Measurements from ENCODE around the gene CALML6. TPM values are rescaled to one million over a fixed set of nuclear protein-coding genes. Genes with fewer than 3 reads are reported as not detected.

Gene CALML6
- total RNA-seq, 2 experiments from 2014 or later, result 0.82 TPM; not detected in 1

DNA sequence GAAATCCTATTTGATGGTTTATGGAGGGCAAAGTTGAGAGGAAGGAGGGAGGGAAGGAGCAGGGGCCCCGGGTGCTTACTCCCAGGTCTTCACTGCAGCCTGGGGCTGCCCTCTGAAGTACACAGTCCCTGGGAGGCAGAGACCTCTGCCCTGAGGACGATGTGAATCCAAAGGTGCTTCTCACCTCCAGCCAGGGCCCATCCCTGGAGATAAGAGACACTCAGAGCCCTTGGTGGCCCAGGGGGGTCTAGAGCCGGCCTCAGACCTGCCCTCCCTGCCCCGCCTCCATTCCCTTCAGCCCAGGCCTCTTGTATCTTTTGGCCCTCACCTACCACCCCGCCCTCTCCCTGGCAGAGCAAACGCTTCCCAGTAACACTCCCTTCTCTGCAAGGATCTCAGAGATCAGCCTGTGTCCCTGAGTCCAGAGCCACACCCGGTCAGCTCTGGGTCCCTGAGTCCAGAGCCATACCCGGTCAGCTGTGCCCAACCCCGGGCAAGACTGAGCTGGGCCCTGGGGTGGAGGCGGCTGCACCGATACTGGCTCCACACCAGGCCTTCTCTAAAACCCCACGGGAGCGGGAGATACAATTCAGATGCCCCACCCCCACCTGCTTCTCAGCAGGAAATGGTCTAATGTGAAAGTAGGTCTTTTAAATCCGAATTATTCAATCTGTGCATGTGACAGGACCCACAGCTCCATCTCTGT, 20.6 kb upstream of the CALML6 start:
- POLR2A ChIA-PET, result interaction anchor here (1.1 kb wide), 1 partner anchor 14 kb away, joined by 6 read pairs; no protein-coding TSS in a partner anchor
- peaks cover 3% of the 10 kb centered on the region for H3K36me3 Mint-ChIP-seq
- peak overlapping the region; percentile 4 for H3K27ac Mint-ChIP-seq
- no peak for DNase-seq
- no peaks in the 10 kb centered on the region for H3K9me3 Mint-ChIP-seq
- peaks cover 24% of the 10 kb centered on the region for H3K4me1 Mint-ChIP-seq
- ATAC-seq (ENCODE audit: low read depth), result no peak
- peak overlapping the region; percentile 39 for H3K4me3 Mint-ChIP-seq
- peaks cover 2% of the 10 kb centered on the region for H3K27me3 Mint-ChIP-seq

DNA sequence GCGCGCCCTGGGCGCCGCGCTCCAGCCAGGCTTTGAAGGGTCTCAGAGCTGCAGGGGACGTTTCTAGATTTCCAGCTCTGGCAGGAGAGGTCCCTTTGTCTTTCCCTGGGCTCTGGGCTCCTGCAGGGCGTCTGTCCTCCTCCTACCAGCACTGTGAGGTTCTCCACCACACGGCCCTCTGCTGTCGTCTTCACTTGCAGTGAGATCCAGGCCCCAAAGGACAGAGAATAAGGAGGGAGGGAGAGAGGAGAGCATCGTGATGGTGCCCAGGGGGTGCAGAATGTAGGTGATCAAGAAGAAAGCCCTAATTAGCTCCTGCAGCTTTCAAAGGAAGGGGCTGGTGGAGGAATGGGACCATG, 20.0 kb upstream of the CALML6 start:
- Mint-ChIP-seq H3K4me1 (peaks cover 24% of the 10 kb centered on the region), H3K9me3 (no peaks in the 10 kb centered on the region), H3K27me3 (peaks cover 2% of the 10 kb centered on the region), H3K36me3 (peaks cover 3% of the 10 kb centered on the region), H3K4me3 (no peak overlapping the region), H3K27ac (peak overlapping the region; percentile 4)
- DNase-seq (no peak), ATAC-seq (ENCODE audit: low read depth) (no peak)
- POLR2A ChIA-PET, result interaction anchor here (1.1 kb wide), 1 partner anchor 14 kb away, joined by 6 read pairs; no protein-coding TSS in a partner anchor

DNA sequence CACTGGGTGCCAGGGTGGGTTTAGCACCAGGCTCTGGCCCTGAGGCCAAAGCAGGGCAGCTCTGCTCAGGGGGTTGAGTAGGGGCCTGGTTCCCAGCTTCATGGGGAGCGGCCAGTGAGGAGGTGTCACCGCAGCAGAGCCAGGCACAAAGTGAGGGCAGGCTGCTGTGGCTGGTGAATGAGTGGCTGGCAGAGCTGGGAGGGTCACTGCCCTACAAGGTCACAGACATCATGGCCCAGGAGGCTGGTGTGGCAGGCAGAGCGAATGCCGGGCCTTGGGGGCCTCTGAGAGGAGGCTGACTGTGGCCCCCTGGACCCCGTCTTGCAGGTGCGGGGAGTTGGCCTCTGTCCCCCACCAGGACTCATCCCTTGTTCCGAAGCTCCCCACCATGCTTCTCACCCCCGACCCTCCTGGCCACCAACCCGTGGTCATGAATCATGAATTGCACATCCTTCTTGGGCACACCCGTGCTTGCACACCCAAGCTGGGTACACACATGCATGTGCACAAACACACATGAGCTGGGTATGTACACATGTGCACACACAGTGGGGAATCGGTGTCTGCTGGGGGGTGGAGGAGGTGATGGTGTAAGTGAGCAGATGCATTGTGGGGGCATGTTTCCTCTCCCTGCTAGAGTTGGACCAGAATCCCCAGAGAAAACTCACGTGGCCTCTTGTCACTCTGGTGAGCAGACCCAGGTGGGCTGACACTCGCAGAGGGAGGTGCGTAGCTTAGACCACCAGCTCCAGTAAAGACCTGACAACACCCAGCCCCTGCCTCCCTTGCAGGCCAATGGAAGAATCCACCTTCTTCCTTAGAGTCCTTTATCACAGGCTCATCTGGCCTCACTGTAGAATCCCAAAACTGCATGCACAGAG, 19.4 kb upstream of the CALML6 start:
- Mint-ChIP-seq H3K36me3 (peaks cover 3% of the 10 kb centered on the region), H3K9me3 (no peaks in the 10 kb centered on the region), H3K27me3 (peaks cover 2% of the 10 kb centered on the region), H3K27ac (no peak overlapping the region), H3K4me3 (no peak overlapping the region), H3K4me1 (peaks cover 24% of the 10 kb centered on the region)
- POLR2A ChIA-PET, result no interaction called here
- no peak for DNase-seq
- no peak for ATAC-seq (ENCODE audit: low read depth)

DNA sequence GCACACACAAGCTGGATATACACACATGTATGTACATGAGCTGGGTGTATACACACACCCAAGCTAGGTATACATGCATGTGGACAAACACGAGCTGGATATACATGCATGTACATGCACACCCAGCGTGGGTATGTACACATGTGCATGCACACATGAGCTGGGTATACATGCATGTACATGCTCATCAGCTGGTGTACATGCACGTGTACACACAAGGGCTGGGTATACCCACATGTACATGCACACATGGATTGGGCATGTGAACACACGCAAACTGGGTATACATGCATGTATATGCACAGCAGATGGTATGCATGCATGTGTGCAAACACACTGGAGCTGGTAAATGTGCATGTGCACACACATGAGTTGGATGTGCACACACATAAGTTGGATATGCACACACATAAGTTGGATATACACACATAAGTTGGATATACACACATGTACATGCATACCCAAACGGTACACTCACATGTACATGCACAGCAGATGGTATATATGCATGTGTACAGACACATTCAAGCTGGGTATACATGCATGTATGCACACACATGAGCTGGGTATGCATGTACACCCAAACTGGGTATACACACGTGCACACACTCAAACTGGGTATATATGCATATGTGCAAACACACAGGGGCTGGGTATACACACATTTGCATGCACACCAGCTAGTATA, 16.7 kb upstream of the CALML6 start:
- Mint-ChIP-seq H3K4me1 (peaks cover 10% of the 10 kb centered on the region), H3K9me3 (no peaks in the 10 kb centered on the region), H3K27ac (no peak overlapping the region), H3K27me3 (peaks cover 6% of the 10 kb centered on the region), H3K36me3 (no peaks in the 10 kb centered on the region), H3K4me3 (no peak overlapping the region)
- ATAC-seq (ENCODE audit: low read depth), result no peak
- POLR2A ChIA-PET, result interaction anchor here (1.5 kb wide), 1 partner anchor 11 kb away, joined by 7 read pairs; no protein-coding TSS in a partner anchor
- no peak for DNase-seq

DNA sequence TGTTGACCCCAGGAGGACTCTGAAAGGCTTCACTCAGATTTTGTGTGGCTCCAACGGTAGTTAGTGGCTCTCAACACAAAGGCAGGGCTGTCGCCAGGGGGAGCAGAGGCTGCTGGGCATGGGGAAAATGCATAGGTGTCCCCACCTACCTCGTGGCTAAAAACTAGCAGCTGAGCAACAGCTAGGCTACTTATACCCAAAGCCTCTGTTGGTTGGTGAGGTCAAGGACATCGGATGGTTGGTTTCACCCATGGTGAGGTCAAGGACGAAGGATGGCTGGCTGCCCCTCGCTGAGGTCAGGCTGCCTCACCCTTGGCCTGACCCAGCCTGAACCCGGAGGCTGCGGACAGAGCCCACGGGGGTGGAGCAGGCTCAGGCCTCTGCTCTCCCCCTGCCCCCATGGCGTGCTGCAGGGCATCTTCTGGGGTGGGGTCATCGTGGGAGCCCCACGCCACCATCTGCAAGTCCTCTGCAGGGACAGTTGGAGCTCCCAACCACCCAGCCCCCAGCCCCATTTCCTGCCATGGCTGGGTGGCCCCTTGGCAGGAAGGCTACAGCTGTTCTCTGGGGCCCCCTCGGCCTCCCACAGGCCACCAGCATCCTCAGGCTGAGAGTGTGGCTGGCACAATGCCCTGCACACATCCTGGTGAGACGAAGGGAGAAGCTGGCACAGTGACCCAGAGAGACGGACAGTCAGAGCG, 15.6 kb upstream of the CALML6 start:
- DNase-seq (peak; percentile 44), ATAC-seq (ENCODE audit: low read depth) (peak; percentile 45)
- Mint-ChIP-seq H3K4me3 (no peak overlapping the region), H3K9me3 (no peaks in the 10 kb centered on the region), H3K27ac (peak overlapping the region; percentile 45), H3K4me1 (peaks cover 10% of the 10 kb centered on the region), H3K27me3 (peaks cover 7% of the 10 kb centered on the region), H3K36me3 (no peaks in the 10 kb centered on the region)
- POLR2A ChIA-PET, result interaction anchor here (0.6 to 1.5 kb wide), 3 partner anchors 9 to 16 kb away, joined by 3 to 7 read pairs (median 5); no protein-coding TSS in a partner anchor

DNA sequence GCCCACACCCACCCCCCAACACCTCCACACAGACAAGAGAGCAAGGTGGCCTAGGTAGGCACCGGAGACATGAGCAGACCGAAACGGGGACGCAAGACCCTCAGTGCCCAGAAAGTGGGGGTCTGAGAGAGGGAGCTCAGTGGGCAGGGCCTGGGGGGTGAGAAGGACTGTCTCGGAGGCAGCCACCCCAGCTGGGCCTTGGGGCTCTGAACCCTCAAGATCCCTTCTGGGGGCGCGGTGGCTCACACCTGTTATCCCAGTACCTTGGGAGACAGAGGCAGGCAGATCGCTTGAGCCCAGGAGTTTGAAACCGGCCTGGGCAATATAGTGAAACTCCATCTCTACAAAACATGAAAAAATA, 15.1 kb upstream of the CALML6 start:
- Mint-ChIP-seq H3K27ac (no peak overlapping the region), H3K4me1 (peaks cover 4% of the 10 kb centered on the region), H3K4me3 (no peak overlapping the region), H3K9me3 (no peaks in the 10 kb centered on the region), H3K36me3 (no peaks in the 10 kb centered on the region), H3K27me3 (peaks cover 7% of the 10 kb centered on the region)
- no peak for DNase-seq
- no peak for ATAC-seq (ENCODE audit: low read depth)
- POLR2A ChIA-PET, result interaction anchor here (0.9 kb wide), 1 partner anchor 9 kb away, joined by 3 read pairs; no protein-coding TSS in a partner anchor

DNA sequence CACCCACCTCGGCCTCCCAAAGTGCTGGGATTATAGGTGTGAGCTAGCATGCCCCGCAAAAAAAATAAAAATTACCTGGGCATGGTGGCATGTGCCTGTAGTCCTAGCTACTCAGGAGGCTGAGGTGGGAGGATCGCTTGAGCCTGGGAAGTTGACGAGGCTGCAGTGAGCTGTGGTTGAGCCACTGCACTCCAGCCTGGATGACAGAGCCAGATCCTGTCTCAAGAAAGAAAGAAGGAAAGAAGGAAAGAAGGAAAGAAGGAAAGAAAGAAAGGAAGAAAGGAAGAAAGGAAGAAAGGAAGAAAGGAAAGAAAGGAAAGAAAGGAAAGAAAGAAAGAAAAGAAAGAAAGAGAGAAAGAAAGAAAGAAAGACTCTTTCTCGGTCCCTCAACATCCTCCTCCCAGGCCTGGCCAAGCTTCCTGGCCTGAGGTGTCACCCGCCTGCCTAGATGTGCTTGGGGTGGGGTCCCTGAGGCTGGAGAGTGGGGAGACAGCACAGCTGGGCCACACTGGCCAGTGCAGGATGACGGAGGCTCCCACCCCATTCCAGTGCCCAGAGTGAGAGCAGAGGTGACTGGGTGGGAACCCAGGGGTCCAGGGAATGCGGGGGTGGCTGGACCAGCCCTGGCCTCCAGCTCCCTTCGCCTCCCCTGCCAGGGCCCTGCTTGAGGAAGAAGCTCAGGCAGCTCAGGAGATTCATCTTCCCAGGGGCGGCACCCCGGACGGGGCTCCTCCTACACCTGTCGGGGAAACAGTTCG, 14.0 kb upstream of the CALML6 start:
- H3K4me3 Mint-ChIP-seq, result no peak overlapping the region
- no peak for DNase-seq
- H3K27me3 Mint-ChIP-seq, result peaks cover 7% of the 10 kb centered on the region
- POLR2A ChIA-PET, result no interaction called here
- H3K27ac Mint-ChIP-seq, result no peak overlapping the region
- H3K36me3 Mint-ChIP-seq, result no peaks in the 10 kb centered on the region
- no peak for ATAC-seq (ENCODE audit: low read depth)
- H3K4me1 Mint-ChIP-seq, result peaks cover 3% of the 10 kb centered on the region
- H3K9me3 Mint-ChIP-seq, result no peaks in the 10 kb centered on the region

DNA sequence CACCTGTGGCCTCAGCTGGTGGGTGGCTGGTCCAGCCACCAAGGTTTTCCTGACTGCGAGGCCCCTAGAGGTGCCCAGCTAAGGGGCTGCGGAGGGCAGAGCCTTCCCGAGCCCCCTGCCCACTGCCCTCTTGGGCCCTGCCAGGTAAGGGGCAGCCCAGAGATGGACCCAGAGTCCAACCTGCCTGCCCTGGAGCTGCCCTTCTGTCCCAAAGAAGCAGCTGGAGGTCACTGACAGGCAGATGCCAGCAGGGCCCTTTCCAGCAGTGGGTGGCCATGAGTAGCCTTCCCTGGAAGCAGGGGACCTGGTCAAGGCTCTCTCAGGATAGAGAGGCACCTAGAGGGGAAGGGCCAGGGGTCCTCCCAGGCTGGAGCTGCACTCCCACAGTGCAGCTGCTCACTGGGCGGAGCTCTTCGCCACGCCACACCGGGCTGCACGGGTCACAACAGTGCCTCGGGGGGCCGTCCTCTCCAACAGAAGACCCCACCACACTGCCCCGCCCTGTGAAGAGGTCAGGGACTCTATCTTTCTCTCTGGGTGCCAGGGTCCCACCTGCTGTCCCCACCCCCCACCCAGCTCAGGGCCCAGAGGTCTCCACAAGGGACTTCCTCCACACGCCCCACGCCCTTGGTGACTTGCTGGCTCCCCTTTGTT, 13.3 kb upstream of the CALML6 start:
- Mint-ChIP-seq H3K36me3 (no peaks in the 10 kb centered on the region), H3K4me1 (peaks cover 7% of the 10 kb centered on the region), H3K4me3 (no peak overlapping the region), H3K27ac (no peak overlapping the region), H3K9me3 (no peaks in the 10 kb centered on the region), H3K27me3 (peaks cover 7% of the 10 kb centered on the region)
- no peak for DNase-seq
- POLR2A ChIA-PET, result interaction anchor here (0.8 kb wide), 1 partner anchor 125 kb away, joined by 3 read pairs; no protein-coding TSS in a partner anchor
- ATAC-seq (ENCODE audit: low read depth), result no peak

DNA sequence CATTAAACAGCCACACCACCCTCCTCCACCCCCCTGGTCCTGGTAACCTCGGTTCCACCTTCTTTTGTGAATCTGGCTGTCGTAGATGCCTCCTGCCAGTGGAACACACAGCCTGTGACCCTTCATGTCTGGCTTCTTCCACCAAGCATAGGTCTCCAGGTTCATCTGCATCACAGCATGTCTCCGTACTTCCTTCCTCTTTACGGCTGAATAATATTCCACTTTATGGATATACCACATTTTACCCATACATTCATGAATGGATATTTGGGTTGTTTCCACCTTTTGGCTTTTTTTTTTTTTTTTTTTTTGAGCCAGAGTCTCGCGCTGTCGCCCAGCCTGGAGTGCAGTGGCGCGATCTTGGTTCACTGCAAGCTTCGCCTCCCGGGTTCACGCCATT, 11.8 kb upstream of the CALML6 start:
- H3K4me3 Mint-ChIP-seq, result no peak overlapping the region
- DNase-seq (no peak), ATAC-seq (ENCODE audit: low read depth) (no peak)
- H3K27me3 Mint-ChIP-seq, result peaks cover 7% of the 10 kb centered on the region
- H3K36me3 Mint-ChIP-seq, result no peaks in the 10 kb centered on the region
- no peaks in the 10 kb centered on the region for H3K9me3 Mint-ChIP-seq
- POLR2A ChIA-PET, result no interaction called here
- peaks cover 10% of the 10 kb centered on the region for H3K4me1 Mint-ChIP-seq
- H3K27ac Mint-ChIP-seq, result no peak overlapping the region

DNA sequence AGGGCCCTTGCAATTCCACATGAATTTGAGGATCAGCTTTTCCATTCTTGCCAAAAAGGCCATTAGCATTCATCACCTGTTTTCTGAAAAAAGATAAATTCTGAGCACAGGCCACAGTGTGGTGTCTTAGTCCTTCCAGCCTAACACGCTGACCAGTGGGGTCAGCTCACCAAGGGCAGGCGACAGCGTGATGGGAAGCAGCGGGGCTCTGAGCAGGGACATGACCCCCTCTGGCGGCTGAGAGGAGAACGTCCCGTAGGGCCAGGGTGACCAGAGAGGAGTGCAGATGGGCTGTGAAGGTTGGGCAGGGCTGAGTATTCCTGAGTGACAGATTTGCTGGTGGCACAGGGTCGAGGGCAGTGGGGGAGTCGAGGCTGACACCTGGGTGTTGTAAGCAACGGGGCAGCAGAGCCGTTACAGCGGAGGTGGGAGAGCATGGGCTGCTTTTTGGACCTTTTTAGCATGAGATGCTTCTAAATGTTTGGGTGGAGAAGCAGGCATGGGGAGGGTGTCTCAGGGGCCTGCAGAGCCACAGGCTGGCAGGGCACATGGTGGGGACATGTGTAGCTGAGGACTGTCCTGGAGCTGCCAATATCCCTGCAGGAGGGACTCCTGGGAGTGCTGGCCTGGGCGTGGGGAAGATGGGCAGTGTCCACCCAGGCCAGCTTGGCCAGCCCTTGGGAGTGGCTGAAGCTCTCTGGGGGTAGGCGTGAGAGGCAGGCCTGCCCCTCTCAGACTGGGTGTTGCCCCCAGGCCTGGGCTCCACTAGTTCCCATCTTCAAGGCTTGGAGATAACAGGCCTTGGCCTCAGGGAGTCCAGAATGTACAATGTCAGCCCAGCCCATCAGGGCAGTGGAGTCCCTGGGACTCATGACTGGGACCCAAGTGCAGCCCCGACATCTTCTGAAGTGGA, 8.6 kb upstream of the CALML6 start:
- no peaks in the 10 kb centered on the region for H3K9me3 Mint-ChIP-seq
- ATAC-seq (ENCODE audit: low read depth) (peak; percentile 27), DNase-seq (peak; percentile 73)
- peak overlapping the region; percentile 78 for H3K27ac Mint-ChIP-seq
- peak overlapping the region; percentile 30 for H3K4me3 Mint-ChIP-seq
- POLR2A ChIA-PET, result interaction anchor here (4.9 kb wide), 1 partner anchor 128 kb away, joined by 38 read pairs; the partner anchor contains the start of gene NADK
- H3K36me3 Mint-ChIP-seq, result no peaks in the 10 kb centered on the region
- H3K27me3 Mint-ChIP-seq, result peaks cover 1% of the 10 kb centered on the region
- peaks cover 12% of the 10 kb centered on the region for H3K4me1 Mint-ChIP-seq

DNA sequence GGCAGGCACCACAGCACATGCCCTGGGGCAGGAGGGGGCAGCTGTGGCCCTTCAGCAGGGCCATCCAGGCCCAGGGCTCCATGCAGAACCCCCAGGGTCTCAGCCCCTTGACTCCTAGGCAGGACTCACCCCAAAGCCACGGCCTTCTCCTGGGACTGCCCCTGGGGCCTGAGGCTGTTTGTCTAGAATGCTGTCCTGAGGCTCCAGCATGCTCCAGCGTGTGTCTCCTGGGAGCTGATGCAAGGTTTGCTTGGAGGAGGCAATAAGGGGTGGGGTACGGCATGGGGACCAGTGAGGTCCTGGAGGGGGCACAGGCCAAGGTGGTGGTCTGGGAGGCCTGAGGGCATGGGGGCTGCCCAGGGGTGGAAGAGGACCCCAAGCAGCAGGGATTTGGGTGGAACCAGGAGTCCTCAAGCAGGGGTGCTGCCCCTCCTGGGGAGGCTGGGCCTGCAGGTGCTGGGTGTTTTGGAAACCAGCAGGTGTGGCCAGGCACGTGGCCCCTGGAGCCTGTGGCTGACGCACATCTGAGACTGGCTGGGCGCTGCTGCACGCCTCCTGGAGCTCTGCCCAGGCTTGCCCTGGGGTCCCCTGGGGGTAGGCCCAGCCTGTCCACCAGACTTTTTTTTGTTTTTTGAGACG, 7.8 kb upstream of the CALML6 start:
- H3K36me3 Mint-ChIP-seq, result no peaks in the 10 kb centered on the region
- peaks cover 1% of the 10 kb centered on the region for H3K27me3 Mint-ChIP-seq
- peak; percentile 38 for DNase-seq
- no peaks in the 10 kb centered on the region for H3K9me3 Mint-ChIP-seq
- H3K27ac Mint-ChIP-seq, result no peak overlapping the region
- H3K4me1 Mint-ChIP-seq, result peaks cover 12% of the 10 kb centered on the region
- POLR2A ChIA-PET, result interaction anchor here (2.5 to 4.9 kb wide), 2 partner anchors 128 to 137 kb away, joined by 6 to 38 read pairs; partner anchors contain the start of gene NADK
- ATAC-seq (ENCODE audit: low read depth), result no peak
- no peak overlapping the region for H3K4me3 Mint-ChIP-seq

Data from activated naive CD8-positive, alpha-beta T cell treated with anti-CD3 and anti-CD28 coated beads, Interleukin-2, amount 10 ng/mL, durations not matched to agents 7 days and 5 days (primary cell).